Prostate gland (tissue), 2 donors: Measurements from ENCODE around the gene NDFIP2. TPM values are rescaled to one million over a fixed set of nuclear protein-coding genes. Genes with fewer than 3 reads are reported as not detected.
A peak's percentile ranks its signal among the peaks of the same experiment; 100 is the strongest.

ENCODE experiments used
- DNase-seq: peaks from one replicate; pipeline ENCODE4 v3.0.0-alpha.2; 2019; ENCODE audit warnings: low spot score
- H3K27ac ChIP-seq, 2 donors: fragments of 200-600 bp; sonication (generic); 2 replicates each; pipeline ENCODE4 v1.5.1; 2017 to 2019
- H3K27me3 ChIP-seq: fragments of 200-600 bp; sonication (generic); replicated peaks from 2 replicates; pipeline ENCODE4 v1.5.1; 2019; ENCODE audit not compliant: insufficient read depth
- H3K36me3 ChIP-seq, 2 donors: fragments of 200-600 bp; sonication (generic); 1 replicate in 1 of 2; 2 replicates in 1 of 2; pipeline versions ENCODE4 v1.5.1 to v1.8.1; 2017 to 2019
- H3K4me1 ChIP-seq: fragments of 200-600 bp; sonication (generic); replicated peaks from 2 replicates; pipeline ENCODE4 v1.5.1; 2019
- H3K4me3 ChIP-seq, 2 donors: fragments of 200-600 bp; sonication (generic); 2 replicates each; pipeline ENCODE4 v1.5.1; 2017 to 2019
- H3K9me3 ChIP-seq: fragments of 200-600 bp; sonication (generic); 2 replicates; pipeline ENCODE4 v1.5.1; 2017
- POLR2A ChIP-seq: fragments of 450-650 bp; IDR thresholded peaks from one replicate; pipeline ENCODE4 v1.6.1; 2016; ENCODE audit warnings: antibody characterized with exemption, mild to moderate bottlenecking
- POLR2AphosphoS5 ChIP-seq: sonication (generic); formaldehyde crosslinking; IDR thresholded peaks from one replicate; pipeline ENCODE4 v1.6.1; 2017; ENCODE audit warnings: antibody characterized with exemption
- WGBS: methylation state at CpG from one replicate; pipeline ENCODE4 v1.1.5; 2018; 5-methylcytosine and 5-hydroxymethylcytosine counted together
- intact Hi-C: fragments of 100-400 bp; cut with DNase I; formaldehyde crosslinking; loops from one replicate; pipeline ENCODE4 v1.14.2; 2022
- total RNA-seq, 2 donors: library from RNA; depleted of rRNA; stranded (reverse); fragments of >200 nt; gene quantifications; one replicate each; pipeline ENCODE4 v1.1.0, GENCODE V29; 2016
- TF ChIP-seq, protein P1 (sequence below), 4 experiments: fragments of 200-600 bp in 2 of 4; fragments of 450-650 bp in 2 of 4; sonication (generic) in 2 of 4; IDR thresholded peaks; 1 replicate in 3 of 4; 2 replicates in 1 of 4; pipeline ENCODE4 v1.5.1; 2016 to 2019; ENCODE audit warnings: antibody characterized with exemption in 4 of 4, mild to moderate bottlenecking in 2 of 4, moderate library complexity in 2 of 4

Gene NDFIP2
- total RNA-seq, 2 donors from 2014 or later: 22.2 to 30.8 TPM

DNA sequence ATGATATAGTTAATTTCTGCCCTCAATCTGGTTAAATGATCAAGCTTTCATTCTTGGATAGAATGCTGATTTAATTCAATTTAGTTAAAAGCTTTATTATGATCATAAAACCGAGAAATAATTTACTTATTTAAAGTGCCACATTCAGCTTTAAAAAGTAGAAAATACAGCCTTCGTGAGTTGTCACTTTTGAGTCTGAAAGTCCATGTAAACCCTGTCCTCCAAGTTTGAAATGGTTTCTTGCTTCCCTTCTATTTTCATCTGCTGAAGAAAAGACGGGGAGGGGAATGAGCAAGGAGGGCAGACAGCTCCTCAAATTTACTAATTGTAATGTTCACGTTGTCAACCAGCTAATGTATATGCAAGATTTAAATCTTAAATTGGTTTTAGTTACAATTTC, 59.5 kb downstream of the NDFIP2 start:
- Histone ChIP-seq H3K27ac (no peak overlapping the region), H3K4me3 (no peak overlapping the region), H3K4me1 (no peaks in the 10 kb centered on the region), H3K9me3 (no peaks in the 10 kb centered on the region), H3K27me3 (no peaks in the 10 kb centered on the region), H3K36me3 (no peaks in the 10 kb centered on the region)
- WGBS: 66% methylated on average over 4 of the region's 4 CpGs
- TF ChIP-seq POLR2A: no peak
- TF ChIP-seq POLR2AphosphoS5: no peak
- TF ChIP-seq, protein P1, sequence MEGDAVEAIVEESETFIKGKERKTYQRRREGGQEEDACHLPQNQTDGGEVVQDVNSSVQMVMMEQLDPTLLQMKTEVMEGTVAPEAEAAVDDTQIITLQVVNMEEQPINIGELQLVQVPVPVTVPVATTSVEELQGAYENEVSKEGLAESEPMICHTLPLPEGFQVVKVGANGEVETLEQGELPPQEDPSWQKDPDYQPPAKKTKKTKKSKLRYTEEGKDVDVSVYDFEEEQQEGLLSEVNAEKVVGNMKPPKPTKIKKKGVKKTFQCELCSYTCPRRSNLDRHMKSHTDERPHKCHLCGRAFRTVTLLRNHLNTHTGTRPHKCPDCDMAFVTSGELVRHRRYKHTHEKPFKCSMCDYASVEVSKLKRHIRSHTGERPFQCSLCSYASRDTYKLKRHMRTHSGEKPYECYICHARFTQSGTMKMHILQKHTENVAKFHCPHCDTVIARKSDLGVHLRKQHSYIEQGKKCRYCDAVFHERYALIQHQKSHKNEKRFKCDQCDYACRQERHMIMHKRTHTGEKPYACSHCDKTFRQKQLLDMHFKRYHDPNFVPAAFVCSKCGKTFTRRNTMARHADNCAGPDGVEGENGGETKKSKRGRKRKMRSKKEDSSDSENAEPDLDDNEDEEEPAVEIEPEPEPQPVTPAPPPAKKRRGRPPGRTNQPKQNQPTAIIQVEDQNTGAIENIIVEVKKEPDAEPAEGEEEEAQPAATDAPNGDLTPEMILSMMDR (IDR thresholded peaks at IDR 0.05): no peak
- no peak for DNase-seq
- intact Hi-C loops: loop anchor here (5.0 kb wide), 1 partner anchor 118 kb away; no protein-coding TSS in a partner anchor

GRCh38 chr13:79541426-79542049, 60.6 kb downstream of the NDFIP2 start:
- 0% methylated on average over 1 of the region's 1 CpG for WGBS
- TF ChIP-seq POLR2A: no peak
- TF ChIP-seq, protein P1 (IDR thresholded peaks at IDR 0.05): peak; percentile 83 to 93 (median 88)
- no peak overlapping the region for H3K4me3 ChIP-seq
- peak; percentile 35 for DNase-seq
- H3K27me3 ChIP-seq: no peaks in the 10 kb centered on the region
- no peak overlapping the region for H3K27ac ChIP-seq
- H3K9me3 ChIP-seq: no peaks in the 10 kb centered on the region
- intact Hi-C loops: loop anchor here (5.0 kb wide), 1 partner anchor 119 kb away; no protein-coding TSS in a partner anchor
- H3K4me1 ChIP-seq: no peaks in the 10 kb centered on the region
- H3K36me3 ChIP-seq: no peaks in the 10 kb centered on the region

- Histone ChIP-seq H3K36me3 (no peaks in the 10 kb centered on the region), H3K27ac (no peak overlapping the region), H3K9me3 (no peaks in the 10 kb centered on the region), H3K4me1 (no peaks in the 10 kb centered on the region), H3K27me3 (no peaks in the 10 kb centered on the region), H3K4me3 (no peak overlapping the region)
- 77% methylated on average over 1 of the region's 1 CpG for WGBS
- intact Hi-C loops: loop anchor here (5.0 kb wide), 1 partner anchor 122 kb away; no protein-coding TSS in a partner anchor
- TF ChIP-seq POLR2A (no peak), POLR2AphosphoS5 (no peak)
- TF ChIP-seq, protein P1 (IDR thresholded peaks at IDR 0.05): no peak
- no peak for DNase-seq
Measured at GRCh38 chr13:79543883-79544282, 62.9 kb downstream of the NDFIP2 start.

DNA sequence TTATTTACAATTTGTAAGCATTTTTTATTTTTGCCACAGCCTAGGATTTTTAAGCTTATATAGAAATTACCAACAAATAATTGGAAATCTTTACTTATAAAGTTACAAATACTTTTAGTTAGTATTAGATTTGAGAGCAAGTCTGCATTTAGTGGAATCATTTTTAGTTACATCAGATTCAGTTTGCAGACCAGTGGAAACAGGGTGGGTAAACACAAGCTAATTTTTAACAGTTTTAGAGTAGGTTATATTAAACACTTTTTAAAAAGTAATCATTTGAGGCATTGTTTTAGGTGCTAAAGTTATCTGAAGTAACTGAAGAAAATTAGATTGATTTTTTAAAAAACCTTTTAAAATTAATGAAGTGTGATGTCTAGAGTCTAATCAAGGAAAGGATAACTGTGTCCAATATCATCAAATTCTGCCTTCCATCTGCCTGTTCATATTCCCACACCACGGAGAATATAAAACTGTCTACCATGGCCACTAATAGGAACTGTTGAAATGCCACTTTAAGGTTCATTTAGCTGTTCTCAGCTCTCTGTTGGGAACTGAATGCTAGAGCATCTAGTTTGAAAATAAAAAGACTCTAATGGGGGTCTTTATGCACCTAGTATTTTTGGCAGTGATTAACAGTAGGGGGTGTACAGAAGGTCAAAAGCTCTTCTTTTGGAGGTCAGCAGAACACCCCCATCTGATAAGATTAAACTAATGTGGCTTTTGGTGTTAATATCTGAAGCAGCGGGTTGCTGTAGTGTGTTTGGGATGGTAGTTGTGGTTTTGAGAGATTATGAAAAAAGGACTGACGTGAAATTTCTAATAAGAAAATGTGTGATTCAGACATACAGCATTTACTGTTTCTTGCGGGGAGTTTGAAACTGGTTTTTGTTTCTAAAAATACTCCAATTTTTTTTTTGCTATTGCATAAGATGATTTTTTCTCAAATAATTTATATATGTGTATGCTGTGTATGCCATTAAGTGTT, 66.5 kb downstream of the NDFIP2 start:
- Histone ChIP-seq H3K36me3 (no peaks in the 10 kb centered on the region), H3K9me3 (no peaks in the 10 kb centered on the region), H3K4me1 (no peaks in the 10 kb centered on the region), H3K27me3 (no peaks in the 10 kb centered on the region), H3K27ac (no peak overlapping the region), H3K4me3 (no peak overlapping the region)
- TF ChIP-seq, protein P1 (IDR thresholded peaks at IDR 0.05): no peak
- TF ChIP-seq POLR2A (no peak), POLR2AphosphoS5 (no peak)
- intact Hi-C loops: no loop called here
- no peak for DNase-seq
- 87% methylated on average over 4 of the region's 4 CpGs for WGBS
